ENCODE data around the gene GLCCI1.

DNA sequence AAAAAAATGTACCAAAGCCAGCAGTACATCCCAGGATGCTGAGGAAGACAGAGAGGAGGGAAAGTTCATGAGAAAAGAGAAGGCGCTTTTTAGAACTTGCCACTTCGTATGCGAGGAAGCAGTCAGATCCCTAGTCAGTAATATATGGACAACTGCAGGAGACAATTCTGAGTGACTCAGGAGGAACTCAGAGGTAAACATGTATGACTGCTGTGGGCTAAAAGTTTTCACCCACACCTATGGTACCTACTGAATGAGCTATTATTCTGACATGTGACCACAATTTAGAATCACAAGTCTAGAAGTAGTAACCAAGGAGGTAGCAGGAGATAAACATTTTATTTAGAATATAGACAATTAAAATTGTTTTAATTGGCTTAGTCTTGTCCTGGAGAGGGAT lies 166.8 kb downstream of the GLCCI1 start:
- TF ChIP-seq, protein P1, sequence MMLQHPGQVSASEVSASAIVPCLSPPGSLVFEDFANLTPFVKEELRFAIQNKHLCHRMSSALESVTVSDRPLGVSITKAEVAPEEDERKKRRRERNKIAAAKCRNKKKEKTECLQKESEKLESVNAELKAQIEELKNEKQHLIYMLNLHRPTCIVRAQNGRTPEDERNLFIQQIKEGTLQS (IDR thresholded peaks at IDR 0.05), result no peak
- TF ChIP-seq EGR1 (IDR thresholded peaks at IDR 0.05; ENCODE audit: low read depth in 2 of 2) (no peak), YY1 (IDR thresholded peaks at IDR 0.05) (no peak), RAD21 (IDR thresholded peaks at IDR 0.05) (no peak), GABPA (IDR thresholded peaks at IDR 0.05 in 1 of 2, conservative IDR thresholded peaks at IDR 0.05 in 1 of 2) (no peak), SP1 (IDR thresholded peaks at IDR 0.05) (no peak), JUND (IDR thresholded peaks at IDR 0.05) (no peak), NR2F2 (IDR thresholded peaks at IDR 0.05) (no peak), TAF1 (conservative IDR thresholded peaks at IDR 0.05) (no peak), RXRA (IDR thresholded peaks at IDR 0.05) (no peak)
- TF ChIP-seq, protein P2, sequence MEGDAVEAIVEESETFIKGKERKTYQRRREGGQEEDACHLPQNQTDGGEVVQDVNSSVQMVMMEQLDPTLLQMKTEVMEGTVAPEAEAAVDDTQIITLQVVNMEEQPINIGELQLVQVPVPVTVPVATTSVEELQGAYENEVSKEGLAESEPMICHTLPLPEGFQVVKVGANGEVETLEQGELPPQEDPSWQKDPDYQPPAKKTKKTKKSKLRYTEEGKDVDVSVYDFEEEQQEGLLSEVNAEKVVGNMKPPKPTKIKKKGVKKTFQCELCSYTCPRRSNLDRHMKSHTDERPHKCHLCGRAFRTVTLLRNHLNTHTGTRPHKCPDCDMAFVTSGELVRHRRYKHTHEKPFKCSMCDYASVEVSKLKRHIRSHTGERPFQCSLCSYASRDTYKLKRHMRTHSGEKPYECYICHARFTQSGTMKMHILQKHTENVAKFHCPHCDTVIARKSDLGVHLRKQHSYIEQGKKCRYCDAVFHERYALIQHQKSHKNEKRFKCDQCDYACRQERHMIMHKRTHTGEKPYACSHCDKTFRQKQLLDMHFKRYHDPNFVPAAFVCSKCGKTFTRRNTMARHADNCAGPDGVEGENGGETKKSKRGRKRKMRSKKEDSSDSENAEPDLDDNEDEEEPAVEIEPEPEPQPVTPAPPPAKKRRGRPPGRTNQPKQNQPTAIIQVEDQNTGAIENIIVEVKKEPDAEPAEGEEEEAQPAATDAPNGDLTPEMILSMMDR (IDR thresholded peaks at IDR 0.05; ENCODE audit: low read depth, low read length, missing input control), result no peak
- TF ChIP-seq, protein P3, sequence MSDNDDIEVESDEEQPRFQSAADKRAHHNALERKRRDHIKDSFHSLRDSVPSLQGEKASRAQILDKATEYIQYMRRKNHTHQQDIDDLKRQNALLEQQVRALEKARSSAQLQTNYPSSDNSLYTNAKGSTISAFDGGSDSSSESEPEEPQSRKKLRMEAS (IDR thresholded peaks at IDR 0.05), result no peak
- TF ChIP-seq, protein P4, sequence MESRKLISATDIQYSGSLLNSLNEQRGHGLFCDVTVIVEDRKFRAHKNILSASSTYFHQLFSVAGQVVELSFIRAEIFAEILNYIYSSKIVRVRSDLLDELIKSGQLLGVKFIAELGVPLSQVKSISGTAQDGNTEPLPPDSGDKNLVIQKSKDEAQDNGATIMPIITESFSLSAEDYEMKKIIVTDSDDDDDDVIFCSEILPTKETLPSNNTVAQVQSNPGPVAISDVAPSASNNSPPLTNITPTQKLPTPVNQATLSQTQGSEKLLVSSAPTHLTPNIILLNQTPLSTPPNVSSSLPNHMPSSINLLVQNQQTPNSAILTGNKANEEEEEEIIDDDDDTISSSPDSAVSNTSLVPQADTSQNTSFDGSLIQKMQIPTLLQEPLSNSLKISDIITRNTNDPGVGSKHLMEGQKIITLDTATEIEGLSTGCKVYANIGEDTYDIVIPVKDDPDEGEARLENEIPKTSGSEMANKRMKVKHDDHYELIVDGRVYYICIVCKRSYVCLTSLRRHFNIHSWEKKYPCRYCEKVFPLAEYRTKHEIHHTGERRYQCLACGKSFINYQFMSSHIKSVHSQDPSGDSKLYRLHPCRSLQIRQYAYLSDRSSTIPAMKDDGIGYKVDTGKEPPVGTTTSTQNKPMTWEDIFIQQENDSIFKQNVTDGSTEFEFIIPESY (IDR thresholded peaks at IDR 0.05), result no peak

All from liver (tissue), 3 donors.